OCI-LY7 (cell line): ENCODE measurements around the gene NSMCE3.

Experiments used
- CTCF ChIP-seq: fragments of 200-600 bp; sonication (generic); conservative IDR thresholded peaks from 2 replicates; pipeline ENCODE4 v1.5.1; 2014; ENCODE audit warnings: mild to moderate bottlenecking, antibody characterized with exemption, low read length, moderate library complexity, mixed read lengths
- EZH2phosphoT487 ChIP-seq: fragments of 200-600 bp; sonication (generic); IDR thresholded peaks from 2 replicates; pipeline ENCODE4 v1.6.1; 2018; ENCODE audit warnings: low read depth, borderline replicate concordance, mild to moderate bottlenecking, mixed run types, antibody characterized with exemption, low read length, moderate library complexity, mixed read lengths

GRCh38 chr15:29272219-29272618 is 2.6 kb upstream of the NSMCE3 start:
- TF ChIP-seq CTCF (no peak), EZH2phosphoT487 (no peak)
